HG03135 (cell line): ENCODE results near the gene DBP.
"Not testable (repeated sequence)": the region's sequence is repeated elsewhere in the genome, so short reads cannot be mapped to it uniquely, and the experiment has no call there.

ENCODE experiments used
- ATAC-seq: cut with Tn5 transposase; IDR thresholded peaks from one replicate; pipeline ENCODE4 v1.9.1; 2021; ENCODE audit warnings: mild to moderate bottlenecking, moderate library complexity; ENCODE audit not compliant: unreplicated experiment

DBP gene

DNA sequence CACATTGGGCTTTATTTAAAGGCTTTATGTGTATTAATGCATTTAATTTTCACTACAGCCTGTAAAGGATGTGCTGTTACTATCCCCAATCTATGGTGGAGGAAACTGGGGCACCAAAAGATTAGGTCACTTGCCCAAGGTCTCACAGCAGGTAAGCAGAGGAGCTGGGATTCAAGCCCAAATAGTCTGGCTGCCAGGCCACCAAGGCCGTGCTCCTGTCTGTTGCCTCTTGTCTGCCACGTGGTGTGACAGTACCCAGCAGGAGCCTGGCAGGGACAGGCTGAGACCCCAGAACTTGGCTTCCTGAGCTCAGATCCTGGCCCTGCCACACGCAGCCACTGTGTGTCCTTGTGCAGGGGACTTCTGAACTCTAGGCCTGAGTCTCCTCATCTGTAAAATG, 31.2 kb upstream of the DBP start:
- no peak for ATAC-seq

DNA sequence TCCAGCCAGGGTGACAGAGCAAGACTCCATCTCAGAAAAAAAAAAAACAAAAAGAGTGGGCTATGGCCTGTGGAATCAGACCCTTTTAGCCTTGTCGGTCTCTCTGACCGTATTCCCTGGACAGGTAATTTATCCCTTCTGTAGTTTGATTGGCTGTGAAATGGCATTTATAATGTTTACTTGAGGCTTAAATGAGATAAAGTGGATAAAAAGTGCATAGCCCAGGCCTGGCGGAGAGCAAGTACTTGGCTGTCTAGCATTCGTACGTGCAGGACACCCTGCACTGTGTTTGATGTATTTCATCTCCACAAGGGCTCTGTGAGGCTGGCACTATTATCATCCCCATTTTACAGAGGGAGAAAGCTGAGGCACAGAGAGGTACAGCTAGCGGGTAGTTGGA, 28.6 kb upstream of the DBP start:
- no peak for ATAC-seq

DNA sequence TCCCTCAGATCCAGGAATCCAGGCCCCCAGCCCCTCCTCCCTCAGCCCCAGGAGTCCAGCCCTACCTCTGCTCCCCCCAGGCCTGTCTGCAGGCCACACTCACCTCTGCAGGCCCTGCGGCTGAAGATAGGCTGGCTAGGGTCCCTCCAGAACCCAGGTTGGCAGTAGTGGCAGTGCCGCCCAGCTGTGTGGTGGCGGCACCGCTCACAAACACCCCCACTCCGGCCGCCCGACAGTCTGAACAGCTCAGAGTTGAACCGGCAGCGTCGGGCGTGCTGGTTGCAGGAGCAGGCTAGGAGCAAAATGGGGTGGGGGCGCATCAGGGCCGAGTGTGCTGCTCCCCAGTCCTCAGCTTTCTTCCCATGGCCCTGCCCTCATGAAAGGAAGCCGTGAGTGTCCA, 27.3 kb upstream of the DBP start:
- no peak for ATAC-seq

DNA sequence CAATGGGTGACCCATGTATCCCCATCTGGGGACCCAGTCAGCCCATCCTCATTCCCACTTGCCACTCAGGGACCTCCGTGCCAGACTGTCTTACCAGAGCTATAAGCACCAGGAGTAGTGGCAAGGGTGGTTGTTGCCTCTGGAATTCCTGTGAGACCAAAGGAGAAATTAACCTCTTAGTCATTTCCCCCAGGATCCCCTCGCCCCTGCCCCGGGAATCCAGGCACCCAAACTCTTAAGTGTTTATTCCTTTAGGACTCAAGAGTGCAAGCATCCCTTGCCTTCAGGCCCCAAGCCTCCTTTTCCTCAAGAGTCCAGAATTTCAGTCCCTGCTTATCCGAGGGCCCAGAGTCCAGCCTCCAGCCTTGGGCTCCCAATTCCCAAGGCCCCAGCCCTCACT, 26.5 kb upstream of the DBP start:
- no peak for ATAC-seq

DNA sequence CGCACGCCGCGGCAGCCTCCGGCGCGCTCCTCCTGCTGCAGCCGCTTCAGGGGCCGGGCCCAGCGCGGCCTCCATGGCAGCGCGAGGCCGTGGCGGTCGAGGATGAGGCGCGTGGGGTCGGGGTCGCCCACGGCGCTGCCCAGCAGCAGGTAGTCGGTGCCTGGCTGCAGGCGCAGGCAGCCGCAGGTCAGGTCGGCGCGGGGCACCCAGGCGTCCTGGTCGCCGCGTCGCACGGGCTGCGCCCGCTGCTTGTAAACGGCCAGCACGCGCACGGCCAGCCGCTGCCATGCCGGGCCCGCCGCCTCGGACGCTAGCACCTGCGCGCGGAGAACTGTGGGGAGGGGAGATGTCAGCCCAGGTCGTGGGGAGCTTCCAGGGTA, 24.5 kb upstream of the DBP start:
- ATAC-seq: no peak

DNA sequence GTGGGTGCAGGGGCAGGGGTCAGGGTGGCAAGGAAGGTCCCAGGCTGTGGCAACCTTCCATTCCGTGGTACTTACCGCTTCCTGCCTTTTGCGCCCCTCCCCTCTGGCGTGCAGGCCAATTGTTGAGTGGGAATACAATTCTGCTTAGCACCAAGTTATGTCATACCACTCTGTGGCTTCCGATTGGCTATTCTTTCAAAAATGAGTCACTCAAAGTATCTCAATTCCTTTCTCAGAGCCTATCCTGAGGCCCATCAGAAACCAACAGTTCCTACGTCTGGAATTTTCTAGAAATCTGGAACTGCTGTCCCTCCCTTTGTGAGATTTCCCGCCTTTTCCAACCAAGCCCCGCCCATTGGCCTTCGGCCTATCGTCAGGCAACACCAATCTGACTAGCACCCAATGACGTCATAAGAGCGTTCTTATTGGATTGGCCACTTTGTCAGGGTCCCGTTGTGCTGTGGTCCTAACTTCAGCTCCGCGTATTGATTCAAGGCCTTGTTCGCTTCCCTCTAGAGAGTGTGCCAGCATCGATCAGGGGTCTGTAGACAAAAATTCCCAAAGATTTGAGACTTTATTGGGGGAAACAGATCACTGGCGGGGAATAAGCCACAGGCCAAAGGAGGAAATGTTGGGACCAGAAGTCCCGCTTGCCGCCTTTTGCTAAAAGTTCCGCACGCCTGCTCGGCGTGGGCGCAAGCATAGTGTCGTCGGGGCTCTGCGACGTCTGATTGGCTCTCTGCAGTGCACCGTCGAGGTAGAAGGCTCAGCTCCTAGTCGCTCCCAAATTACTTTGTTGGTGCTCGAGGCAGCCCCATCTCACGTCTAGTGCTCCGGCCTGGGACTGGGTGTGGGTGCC, 23.9 kb upstream of the DBP start:
- peak; percentile 84 for ATAC-seq

DNA sequence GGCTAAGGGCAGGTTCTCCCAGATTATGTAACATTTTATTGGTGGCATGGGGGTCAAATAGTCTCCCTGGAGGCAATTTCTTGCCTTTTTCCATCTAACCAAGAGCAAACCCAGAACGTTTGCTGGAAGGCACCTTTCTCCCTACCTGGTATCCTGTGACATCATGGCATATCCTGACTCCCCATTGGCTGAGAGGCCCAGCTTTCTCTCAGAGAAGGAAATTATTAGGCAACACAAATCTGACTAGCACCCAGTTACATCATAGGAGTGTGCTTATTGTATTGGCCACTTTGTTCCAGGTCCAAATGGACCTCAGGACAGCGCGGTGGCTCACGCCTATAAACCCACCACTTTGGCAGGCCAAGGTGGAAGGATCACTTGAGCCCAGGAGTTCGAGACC, 22.6 kb upstream of the DBP start:
- no peak for ATAC-seq

DNA sequence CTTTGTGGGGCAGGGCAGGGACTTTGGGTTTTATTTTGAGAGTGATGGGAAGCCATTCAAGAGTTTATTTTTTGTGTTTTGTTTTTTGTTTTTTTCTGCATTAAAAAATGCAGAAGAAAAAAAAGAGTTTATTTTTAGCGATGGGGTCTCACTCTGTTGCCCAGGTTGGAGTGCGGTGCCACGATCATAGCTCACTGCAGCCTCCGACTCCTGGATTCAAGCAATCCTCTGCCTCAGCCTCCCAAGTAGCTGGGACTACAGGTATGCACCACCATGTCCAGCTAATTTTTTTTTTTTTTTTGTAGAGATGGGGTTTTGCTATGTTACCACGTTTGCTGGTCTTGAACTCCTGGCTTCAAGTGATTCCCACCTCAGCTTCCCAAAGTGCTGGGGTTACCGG, 21.3 kb upstream of the DBP start:
- ATAC-seq: no peak

DNA sequence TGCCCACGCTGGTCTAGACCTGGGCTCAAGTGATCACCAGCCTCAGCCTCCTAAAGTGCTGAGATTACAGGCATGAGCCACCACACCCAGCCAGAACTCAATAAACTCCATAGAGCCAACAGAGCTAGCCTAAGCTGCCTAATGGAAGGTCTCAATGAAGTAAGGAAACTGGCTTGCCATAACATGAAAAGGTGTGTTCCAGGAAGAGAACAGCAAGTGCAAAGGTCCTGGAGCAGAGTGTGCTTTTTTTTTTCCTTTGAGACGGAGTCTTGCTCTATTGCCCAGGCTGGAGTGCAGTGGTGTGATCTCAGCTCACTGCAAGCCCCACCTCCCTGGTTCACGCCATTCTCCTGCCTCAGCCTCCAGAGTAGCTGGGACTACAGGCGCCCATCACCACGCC, 20.6 kb upstream of the DBP start:
- not testable (repeated sequence) for ATAC-seq

DNA sequence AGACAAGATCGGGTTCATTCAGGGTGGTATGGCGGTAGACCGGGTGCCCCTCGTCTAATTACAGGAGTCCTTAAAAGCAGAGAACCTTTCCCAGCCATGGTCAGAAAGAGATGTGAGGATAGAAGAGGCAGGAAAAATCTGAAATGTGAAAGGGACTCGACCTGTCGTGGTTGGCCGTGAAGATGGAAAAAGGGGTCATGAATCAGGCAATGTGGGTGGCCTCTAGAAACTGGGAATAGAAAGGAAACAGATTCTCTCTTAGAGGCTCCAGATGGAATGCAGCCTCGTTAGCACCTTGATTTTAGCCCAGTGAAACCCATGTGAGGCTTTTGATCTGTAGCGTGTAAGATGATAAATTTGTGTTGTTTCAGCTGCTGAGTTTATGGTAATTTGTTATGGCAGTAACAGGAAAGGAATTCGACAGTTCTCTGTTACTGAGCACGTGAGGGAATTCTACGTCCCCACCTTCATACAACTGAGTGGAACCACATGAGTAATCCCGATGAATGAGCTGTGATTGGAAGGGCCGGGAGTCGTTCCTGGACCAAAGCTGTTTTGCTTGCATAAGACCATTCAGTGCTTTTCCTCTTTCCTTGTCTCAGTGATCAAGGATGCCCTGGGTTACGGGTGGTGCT, 19.8 kb upstream of the DBP start:
- ATAC-seq: no peak

DNA sequence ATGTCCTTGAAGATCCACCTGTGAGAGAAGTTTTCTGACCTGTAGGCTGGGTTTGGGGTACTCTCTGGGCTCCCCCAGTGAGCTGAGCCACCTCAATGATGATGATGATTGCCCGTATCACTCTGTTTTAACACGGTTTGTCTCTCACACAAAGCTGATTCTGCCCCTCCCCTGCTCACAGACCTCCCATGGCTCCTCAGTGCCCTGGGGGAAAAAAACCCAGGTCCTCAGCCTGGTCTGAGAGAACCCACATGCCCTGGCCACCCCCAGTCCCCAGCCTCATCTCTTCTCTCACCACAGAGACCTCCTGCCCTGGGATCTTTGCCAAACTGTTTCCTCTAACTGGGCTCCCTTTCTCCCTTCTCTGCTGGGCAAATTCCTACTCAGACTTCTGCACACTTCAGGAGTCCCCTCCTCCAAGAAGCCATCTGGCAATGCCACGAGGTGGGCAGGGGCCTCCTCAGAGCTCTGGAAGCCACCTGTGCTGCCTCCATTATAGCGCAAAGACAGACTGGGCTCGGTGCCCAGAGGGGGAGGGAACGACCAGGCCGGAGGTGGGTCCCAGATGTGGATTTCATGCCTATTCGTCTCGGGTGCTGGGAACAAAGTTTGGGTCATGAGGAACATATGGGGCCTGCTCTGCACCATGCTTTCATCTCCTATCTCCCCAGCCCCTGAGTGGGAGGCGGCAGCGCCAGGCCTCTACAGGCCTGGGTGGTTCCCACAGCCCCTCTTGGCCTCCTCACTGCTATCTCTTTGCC, 17.3 kb upstream of the DBP start:
- ATAC-seq: no peak

DNA sequence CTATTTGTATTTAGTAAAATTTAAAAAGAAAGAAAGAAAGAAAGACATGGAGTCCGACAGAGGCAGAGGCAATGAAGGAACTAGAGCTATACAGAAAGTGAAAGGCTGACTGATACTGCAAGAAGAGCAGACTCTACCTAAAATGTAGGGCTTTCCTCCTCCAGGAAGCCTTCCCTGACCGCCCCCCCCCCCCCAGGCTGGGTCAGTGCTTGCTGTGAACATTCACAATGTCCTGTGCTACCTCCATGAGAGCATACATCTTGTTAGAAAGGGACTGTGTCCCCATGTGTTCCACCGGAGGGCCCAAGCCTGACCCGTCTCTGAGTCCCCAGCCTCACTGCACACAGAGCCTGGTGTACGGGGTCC, 14.5 kb upstream of the DBP start:
- ATAC-seq: no peak

DNA sequence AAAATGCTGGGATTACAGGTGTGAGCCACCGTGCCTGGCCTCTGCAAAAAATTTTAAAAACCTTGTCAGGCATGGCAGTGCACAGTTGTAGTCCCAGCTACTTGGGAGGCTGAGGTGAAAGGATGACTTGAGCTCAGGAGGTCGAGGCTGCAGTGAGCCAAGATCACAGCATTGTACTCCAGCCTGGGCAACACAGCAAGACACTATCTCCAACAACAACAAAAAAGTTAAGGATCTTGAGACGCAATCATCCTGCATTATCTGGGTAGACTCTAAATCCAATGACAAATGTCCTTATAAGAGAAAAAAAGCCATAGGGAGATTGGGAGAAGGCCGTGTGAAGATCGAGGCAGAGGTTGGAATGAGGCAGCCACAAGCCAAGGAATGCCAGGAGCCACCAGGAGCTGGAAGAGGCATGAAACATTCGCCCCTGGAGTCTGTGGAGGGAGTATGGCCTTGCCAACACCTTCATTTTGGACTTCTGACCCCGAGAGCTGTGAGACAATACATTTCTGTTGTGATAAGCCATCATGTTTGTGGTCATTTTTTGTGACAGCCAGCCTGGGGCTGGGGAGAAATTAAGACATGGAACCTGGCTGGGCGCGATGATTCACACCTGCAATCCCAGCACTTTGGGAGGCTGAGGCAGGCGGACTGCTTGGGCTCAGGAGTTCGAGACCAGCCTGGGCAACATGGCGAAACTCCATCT, 13.9 kb upstream of the DBP start:
- no peak for ATAC-seq

DNA sequence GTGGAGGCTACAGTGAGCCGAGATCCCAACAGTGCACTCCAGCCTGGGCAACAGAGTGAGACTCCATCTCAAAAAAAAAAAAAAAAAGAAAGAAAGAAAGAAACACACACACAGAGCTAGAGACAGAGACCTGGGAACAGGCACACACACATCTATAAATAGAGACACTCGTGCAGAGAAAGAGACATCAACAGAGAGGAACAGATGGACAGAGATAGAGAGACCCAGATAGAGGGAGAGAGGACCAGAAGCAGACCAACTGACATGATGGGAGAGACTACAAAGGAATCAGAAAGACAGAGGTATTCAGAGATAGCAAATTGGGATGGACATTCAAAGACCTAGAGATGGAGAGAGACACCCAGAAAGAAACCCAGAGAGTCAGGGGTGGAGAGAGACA, 11.0 kb upstream of the DBP start:
- no peak for ATAC-seq

DNA sequence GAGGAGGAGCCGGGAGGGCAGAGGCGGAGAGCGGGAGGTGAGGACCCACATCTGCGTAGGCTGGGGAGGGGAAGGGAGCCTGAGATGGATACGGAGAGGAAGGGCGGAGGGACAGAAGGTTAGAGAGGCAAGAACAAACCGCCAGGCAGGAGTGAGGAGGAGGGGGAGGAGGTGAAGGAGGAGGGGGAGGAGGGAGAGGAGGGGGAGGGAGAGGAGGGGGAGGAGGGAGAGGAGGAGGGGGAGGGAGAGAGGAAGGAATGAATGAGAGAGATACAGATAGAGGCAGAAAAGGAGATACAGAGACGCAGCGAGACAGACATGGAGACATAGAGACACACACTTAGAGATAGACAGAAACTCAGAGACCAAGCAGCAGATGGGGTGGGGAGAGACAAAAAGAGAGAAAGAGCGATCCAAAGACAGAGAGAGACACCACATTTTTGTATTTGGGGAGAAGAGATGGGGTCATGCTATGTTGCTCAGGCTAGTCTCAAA, 9.6 kb upstream of the DBP start:
- no peak for ATAC-seq

DNA sequence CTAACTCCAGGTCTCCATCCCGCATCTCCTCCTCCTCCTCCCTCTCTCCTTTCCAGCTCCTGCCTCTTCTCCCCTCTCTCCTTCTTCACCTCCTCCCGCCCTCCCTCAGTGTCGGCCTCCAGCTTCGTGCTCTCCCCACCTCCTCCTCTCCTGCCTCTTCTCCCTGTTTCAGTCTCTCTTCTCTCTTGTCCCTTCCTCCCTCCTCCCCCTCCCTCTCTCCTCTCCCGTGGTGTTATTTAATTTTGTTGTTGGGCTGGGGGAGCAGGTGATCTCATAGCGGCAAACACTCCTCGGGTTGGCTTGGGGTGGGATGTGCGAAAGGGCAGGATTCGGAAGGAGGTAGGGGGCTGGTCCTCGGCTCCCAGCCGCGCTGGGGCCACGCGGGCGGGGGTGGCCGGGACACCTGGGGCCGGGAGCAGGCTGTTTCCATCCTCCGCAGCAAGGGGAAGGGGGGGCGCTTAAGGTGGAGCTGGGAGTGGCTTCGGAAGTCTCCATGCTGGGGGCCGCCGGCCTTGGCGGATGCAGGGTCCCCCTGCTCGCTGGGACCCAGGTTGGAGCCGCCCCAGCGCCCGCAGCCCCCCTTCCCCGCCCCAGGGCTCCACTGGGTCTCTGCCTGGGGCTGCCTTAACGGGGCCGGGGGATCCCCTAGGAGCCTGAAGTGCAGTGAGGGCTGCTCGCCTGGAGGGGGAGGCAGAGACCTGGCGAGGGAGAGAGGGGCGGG, 9.0 kb upstream of the DBP start, which contains the start of gene CA11:
TSS of gene CA11 (minus strand) at position 187 of the 721 bp plus-strand sequence. CDS start 555 bp downstream, outside the sequence.
- ATAC-seq: peak; percentile 51

DNA sequence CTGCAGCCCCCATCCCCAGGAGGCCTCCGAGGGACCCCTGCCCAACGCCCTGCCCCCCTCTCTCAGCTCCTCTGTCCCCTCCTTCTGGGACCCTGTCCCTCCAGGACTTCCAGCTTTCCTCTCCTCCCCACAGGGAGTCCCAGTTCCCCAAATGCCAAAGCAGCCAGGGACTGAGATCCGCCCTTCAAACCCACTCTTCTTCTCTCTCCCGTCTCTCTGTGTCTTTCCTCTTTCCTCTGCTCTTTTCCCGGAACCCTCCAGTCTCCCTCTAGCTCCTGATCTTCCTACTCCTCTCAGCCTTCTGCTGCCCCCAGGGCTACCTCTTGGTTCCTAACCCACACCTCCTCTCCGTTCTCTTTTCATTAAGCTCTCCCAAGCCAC, 8.4 kb upstream of the DBP start:
- no peak for ATAC-seq

DNA sequence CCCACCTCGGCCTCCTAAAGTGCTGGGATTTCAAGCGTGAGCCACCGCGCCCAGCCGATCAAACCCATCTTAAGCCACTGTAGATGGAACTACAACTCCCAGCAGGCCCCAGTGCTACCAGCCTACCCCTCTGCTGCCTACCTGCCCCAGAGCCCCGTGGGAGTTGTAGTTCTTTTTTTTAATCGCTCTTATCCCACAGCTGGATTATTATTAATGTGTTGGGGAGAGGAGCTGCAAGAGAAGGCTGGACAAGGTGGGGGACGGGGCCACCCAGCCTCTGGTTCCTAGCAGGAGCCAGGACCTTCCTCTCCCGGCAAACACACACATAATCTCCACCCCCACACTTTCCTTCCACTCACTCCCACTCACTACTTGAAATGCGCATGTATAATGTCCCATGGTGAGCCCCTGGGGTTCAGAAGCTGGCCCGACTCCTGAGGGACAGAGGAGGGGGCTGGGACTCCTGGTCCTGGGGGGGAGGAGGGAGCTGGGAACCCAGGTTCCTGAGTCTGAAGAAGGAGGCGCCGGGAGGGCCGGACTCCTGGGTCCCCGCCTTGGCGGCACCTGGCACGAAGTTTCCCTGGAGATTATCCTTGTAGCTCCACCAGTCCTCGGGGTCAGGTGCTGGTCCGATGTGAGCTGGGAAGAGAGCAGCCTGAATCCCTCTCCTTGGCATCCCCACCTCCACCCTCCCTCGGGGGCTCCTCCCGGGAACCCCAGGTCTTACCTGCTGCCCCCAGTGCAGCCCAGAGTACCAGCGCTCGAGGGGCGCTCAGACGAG, 7.8 kb upstream of the DBP start:
- ATAC-seq: peak; percentile 63

DNA sequence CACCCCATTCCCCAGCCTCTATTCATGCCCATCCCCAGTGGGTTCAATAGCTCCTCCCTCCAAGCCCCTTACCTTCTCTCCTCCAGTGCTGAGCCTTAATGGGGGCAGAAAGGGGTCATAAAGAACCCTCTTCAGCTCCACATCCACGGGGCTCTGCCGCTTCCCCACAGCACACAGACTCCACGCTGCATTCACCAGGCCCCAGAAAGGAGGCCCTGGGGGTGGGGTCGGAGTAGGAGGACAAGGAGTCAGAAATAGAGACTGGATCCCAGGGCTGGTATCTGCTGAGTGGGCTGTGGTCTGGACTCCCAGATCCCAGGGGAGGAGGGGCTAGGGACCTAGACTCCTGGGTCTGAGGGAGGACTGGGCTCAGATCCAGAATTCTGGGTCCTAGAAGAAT, 7.2 kb upstream of the DBP start:
- no peak for ATAC-seq

DNA sequence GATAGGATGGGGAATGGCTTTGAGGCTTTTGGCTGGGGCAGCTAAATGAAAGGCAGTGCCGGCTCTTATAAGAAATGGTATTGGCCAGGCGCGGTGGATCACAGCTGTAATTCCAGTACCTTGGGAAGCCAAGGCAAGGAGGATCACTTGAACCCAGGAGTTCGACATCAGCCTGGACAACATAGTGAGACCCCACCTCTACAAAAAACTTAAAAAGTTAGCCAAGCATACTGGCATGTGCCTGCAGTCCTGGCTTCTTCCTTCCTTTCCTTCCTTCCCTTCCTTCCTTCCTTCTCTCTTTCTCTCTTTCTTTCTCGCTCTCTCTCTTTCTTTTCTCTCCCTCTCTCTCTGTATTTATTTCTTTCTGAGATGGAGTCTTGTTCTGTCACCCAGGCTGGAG, 5.7 kb upstream of the DBP start:
- ATAC-seq: no peak
